RWPE2 (cell line): ENCODE measurements around the gene SLC8B1.

ENCODE experiments used
- ATAC-seq: fragments of 200-7000 bp; cut with Tn5 transposase; 3 replicates; pipeline ENCODE4 v1.9.1; 2021; ENCODE audit warnings: low read depth
- DNase-seq: peaks from one replicate; pipeline ENCODE4 v3.0.0-alpha.2; 2020; ENCODE audit warnings: low spot score
- H3K27ac ChIP-seq: fragments of 450-650 bp; 2 replicates; pipeline ENCODE4 v1.5.1; 2017; ENCODE audit warnings: mild to moderate bottlenecking; ENCODE audit not compliant: poor library complexity, severe bottlenecking
- H3K27me3 ChIP-seq: fragments of 250-450 bp; sonication (Bioruptor Pico); 2 replicates; pipeline ENCODE4 v1.5.1; 2021; ENCODE audit warnings: mild to moderate bottlenecking, moderate library complexity; ENCODE audit not compliant: insufficient read depth, poor library complexity, severe bottlenecking
- H3K36me3 ChIP-seq: fragments of 250-450 bp; sonication (Bioruptor Pico); 2 replicates; pipeline ENCODE4 v1.5.1; 2020; ENCODE audit warnings: low read depth, mild to moderate bottlenecking, moderate library complexity
- H3K4me1 ChIP-seq: fragments of 250-450 bp; sonication (Bioruptor Pico); 2 replicates; pipeline ENCODE4 v1.5.1; 2021; ENCODE audit warnings: mild to moderate bottlenecking, moderate library complexity; ENCODE audit not compliant: insufficient read depth, poor library complexity, severe bottlenecking
- H3K4me3 ChIP-seq: fragments of 250-450 bp; sonication (Bioruptor Pico); 2 replicates; pipeline ENCODE4 v1.5.1; 2021; ENCODE audit warnings: mild to moderate bottlenecking, moderate library complexity; ENCODE audit not compliant: severe bottlenecking
- H3K9me3 ChIP-seq: fragments of 250-450 bp; sonication (Bioruptor Pico); 2 replicates; pipeline ENCODE4 v1.5.1; 2021; ENCODE audit warnings: mild to moderate bottlenecking, moderate library complexity; ENCODE audit not compliant: severe bottlenecking
- TF ChIP-seq, protein P1 (sequence below): fragments of 450-650 bp; IDR thresholded peaks from one replicate; pipeline ENCODE4 v1.5.1; 2017; ENCODE audit warnings: mild to moderate bottlenecking, moderate library complexity; ENCODE audit not compliant: poor library complexity, severe bottlenecking

The SLC8B1 gene

DNA sequence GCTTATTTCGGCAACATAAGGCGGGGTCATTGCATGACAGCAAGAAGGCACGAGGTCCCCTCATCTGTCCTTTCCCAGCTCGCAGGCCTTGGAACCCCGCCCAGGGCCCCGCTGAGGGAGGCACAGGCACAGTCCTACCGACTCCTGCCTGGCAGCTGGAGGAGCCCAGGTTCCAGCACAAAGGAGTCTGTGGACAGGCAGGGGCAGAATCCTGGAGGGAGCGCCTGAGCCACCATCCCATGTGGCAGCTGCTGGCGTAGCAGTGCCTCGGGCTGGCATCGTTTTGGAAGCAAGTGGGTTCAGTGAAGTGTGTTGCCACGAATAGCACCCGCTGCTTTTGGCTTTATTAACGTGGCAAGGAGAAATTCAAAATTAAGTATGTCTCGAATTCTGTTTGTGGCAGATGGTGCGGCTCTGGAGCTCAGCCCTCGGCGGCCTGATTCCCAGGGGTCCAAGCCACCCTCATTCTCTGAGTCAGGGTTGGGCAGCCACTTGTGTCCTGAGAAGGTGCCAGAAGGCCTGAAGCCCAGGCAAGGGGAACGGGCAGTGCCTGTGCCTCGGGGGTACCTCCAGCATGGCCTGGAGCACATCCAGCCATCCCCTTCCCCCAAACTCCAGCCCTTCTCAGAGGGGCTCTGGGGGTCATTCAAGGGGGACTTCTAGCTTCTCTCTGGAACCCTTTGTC, 35.9 kb downstream of the SLC8B1 start:
- Histone ChIP-seq H3K27ac (peak overlapping the region; percentile 54), H3K4me3 (no peak overlapping the region), H3K27me3 (no peaks in the 10 kb centered on the region), H3K4me1 (peaks cover 13% of the 10 kb centered on the region), H3K9me3 (no peaks in the 10 kb centered on the region), H3K36me3 (peaks cover 20% of the 10 kb centered on the region)
- TF ChIP-seq, protein P1, sequence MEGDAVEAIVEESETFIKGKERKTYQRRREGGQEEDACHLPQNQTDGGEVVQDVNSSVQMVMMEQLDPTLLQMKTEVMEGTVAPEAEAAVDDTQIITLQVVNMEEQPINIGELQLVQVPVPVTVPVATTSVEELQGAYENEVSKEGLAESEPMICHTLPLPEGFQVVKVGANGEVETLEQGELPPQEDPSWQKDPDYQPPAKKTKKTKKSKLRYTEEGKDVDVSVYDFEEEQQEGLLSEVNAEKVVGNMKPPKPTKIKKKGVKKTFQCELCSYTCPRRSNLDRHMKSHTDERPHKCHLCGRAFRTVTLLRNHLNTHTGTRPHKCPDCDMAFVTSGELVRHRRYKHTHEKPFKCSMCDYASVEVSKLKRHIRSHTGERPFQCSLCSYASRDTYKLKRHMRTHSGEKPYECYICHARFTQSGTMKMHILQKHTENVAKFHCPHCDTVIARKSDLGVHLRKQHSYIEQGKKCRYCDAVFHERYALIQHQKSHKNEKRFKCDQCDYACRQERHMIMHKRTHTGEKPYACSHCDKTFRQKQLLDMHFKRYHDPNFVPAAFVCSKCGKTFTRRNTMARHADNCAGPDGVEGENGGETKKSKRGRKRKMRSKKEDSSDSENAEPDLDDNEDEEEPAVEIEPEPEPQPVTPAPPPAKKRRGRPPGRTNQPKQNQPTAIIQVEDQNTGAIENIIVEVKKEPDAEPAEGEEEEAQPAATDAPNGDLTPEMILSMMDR, result no peak
- ATAC-seq, result no peak
- DNase-seq, result no peak

DNA sequence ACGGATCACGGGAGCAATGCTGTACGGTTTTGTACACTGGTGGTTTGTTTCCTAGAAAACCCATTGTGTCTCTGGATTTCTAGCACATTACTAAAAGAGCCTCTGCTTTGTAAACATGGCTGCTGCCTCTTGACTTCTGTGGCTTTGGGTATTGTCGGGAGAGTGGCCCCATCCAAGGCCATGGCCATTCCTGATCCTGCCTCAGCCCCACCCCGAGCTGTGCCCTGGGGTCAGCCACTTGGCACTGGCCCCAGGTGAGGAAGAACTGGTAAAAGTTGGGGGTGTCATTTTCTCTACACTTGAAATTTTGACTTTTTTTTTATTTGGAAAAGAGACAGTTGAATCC, 36.5 kb downstream of the SLC8B1 start:
- TF ChIP-seq, protein P1, result no peak
- Histone ChIP-seq H3K4me3 (no peak overlapping the region), H3K27me3 (no peaks in the 10 kb centered on the region), H3K9me3 (no peaks in the 10 kb centered on the region), H3K27ac (peak overlapping the region; percentile 54), H3K4me1 (peaks cover 13% of the 10 kb centered on the region), H3K36me3 (peaks cover 26% of the 10 kb centered on the region)
- DNase-seq (no peak), ATAC-seq (no peak)

DNA sequence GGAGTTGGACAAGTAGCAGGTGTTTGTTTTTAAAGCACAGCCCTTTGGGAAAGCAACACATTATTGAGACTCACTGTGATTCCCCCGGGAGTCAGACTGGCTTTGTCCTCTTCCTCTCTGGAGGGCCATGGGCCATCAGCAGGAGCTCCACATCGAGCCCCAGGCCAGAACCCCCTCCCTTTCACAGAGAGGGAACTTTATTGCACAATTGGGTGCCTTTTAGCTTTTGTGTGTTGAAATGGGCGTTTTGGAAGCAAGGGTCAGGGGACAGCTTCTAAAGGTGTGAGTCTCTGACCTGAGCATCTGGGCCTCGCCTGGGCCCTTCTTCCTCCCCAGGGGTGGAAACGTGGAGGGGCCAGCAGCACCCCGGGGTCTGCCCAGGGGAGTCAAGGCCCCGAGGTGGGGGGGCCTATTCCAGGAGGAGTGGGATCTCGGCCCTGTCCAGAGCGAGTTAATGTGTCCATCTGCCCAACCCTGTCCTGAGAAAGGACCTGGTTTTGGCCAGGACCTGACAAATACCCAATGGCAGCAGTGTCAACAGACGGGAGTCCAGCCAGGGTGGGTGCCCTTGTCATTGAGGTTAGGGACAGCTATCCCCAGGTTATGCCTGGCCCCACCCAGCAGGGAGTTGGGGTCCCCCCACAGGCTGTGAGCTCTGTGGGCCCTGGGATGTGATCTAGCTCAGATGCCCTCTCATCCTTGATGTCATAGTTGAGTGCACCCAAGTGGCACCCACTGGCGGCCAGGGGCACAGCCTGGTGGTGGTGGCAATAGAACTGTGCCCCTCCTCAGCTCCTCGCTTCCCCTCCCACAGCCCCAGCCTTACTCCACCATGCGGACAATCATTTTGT, 37.1 kb downstream of the SLC8B1 start:
- H3K9me3 ChIP-seq, result no peaks in the 10 kb centered on the region
- H3K27me3 ChIP-seq, result no peaks in the 10 kb centered on the region
- H3K27ac ChIP-seq, result no peak overlapping the region
- peaks cover 13% of the 10 kb centered on the region for H3K4me1 ChIP-seq
- no peak overlapping the region for H3K4me3 ChIP-seq
- H3K36me3 ChIP-seq, result peaks cover 32% of the 10 kb centered on the region
- TF ChIP-seq, protein P1, result no peak
- DNase-seq (no peak), ATAC-seq (no peak)

DNA sequence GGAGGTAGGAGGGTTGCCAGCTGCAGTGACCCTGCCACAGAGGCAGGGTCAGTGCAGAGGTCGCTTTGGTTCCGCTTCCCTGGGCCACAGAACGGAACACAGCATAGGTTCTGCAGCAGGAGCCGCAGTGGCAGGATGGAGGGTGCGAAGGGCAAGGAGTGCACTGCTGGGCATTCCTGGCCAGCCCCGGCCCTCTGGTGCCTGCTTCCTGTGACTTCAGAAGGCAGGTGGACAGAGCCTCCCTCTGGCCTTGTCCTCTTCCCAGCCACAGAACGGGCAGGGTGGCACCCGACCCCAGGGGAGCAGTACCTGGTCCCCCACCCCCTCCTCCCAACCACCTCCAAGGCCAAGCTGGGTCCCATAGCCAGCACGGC, 37.7 kb downstream of the SLC8B1 start:
- Histone ChIP-seq H3K9me3 (no peaks in the 10 kb centered on the region), H3K4me1 (peaks cover 13% of the 10 kb centered on the region), H3K27ac (no peak overlapping the region), H3K36me3 (peaks cover 37% of the 10 kb centered on the region), H3K27me3 (no peaks in the 10 kb centered on the region), H3K4me3 (no peak overlapping the region)
- TF ChIP-seq, protein P1, result no peak
- ATAC-seq (no peak), DNase-seq (no peak)
